ENCODE data around the gene GORAB. TPM values are rescaled to one million over a fixed set of nuclear protein-coding genes. Genes with fewer than 3 reads are reported as not detected.

GORAB gene
- polyA plus RNA-seq, 1 donor from 2014 or later = 17.8 TPM

- H4K20me1 ChIP-seq (ENCODE audit: insufficient read depth) = no peaks in the 10 kb centered on the region
- H3K9me3 ChIP-seq (ENCODE audit: low read length) = no peaks in the 10 kb centered on the region
- H3K9ac ChIP-seq (ENCODE audit: low read length) = no peak overlapping the region
- H3K4me3 ChIP-seq (ENCODE audit: low read length) = no peak overlapping the region
- no peaks in the 10 kb centered on the region for H3K36me3 ChIP-seq (ENCODE audit: insufficient read depth, low read length)
- no peak overlapping the region for H2AFZ ChIP-seq (ENCODE audit: low read depth, low read length)
- H3F3A ChIP-seq (ENCODE audit: insufficient read depth, low read length, poor library complexity, severe bottlenecking) = no peaks in the 10 kb centered on the region
- no peaks in the 10 kb centered on the region for H3K9me2 ChIP-seq (ENCODE audit: insufficient read depth, low read length)
- H3K4me2 ChIP-seq (ENCODE audit: low read length) = no peak overlapping the region
- no peaks in the 10 kb centered on the region for H3K79me2 ChIP-seq (replicated peaks; ENCODE audit: insufficient read depth, low read length)
- no peak for TF ChIP-seq POLR2AphosphoS5 (IDR thresholded peaks at IDR 0.05)
- no peak overlapping the region for H3K27ac ChIP-seq (ENCODE audit: low read length)
- no peaks in the 10 kb centered on the region for H3K27me3 ChIP-seq (ENCODE audit: insufficient read depth, low read depth, low read length)
Observed at GRCh38 chr1:170560681-170561285, 28.8 kb downstream of the GORAB start.

DNA sequence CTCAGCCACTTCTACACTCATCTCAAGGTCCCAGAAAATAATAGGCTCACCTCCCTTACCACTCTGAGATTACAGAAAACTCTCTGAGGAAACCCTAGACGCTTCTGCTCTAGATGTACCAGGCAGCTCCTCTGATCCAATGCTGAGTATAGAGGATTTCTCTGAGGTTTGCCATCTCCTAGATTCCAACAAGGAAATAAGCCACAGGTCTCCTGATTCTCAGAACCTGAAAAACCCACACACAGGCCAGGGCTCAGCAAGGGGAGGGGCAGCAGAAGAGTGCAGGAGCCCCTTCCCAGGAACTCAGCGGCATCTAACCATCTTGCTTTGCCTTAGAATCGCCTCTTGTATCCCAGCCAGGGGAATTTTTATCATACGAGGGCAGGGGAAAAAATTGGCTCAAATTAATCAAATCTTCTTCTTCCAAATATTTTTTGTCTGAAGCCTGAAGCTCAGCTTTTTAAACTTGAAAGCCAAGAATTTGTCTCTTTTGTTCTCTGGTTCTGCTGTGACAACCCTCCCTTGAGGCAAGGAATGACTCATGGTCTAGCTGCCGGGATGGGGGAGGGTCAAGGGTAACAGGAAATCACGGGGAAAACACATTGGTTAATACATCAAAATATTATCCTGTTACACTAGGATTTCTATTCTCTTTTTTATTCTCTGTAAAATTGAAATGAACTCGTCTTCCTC is 30.8 kb downstream of the GORAB start:
- no peak overlapping the region for H3K9ac ChIP-seq (ENCODE audit: low read length)

More for the DNA sequence above, 30.8 kb downstream of the GORAB start:
- no peaks in the 10 kb centered on the region for H3K36me3 ChIP-seq (ENCODE audit: insufficient read depth, low read length)
- no peak overlapping the region for H3K4me3 ChIP-seq (ENCODE audit: low read length)
- H4K20me1 ChIP-seq (ENCODE audit: insufficient read depth) = no peaks in the 10 kb centered on the region
- H3K79me2 ChIP-seq (replicated peaks; ENCODE audit: insufficient read depth, low read length) = no peaks in the 10 kb centered on the region
- H3K27me3 ChIP-seq (ENCODE audit: insufficient read depth, low read depth, low read length) = no peaks in the 10 kb centered on the region
- no peak overlapping the region for H3K27ac ChIP-seq (ENCODE audit: low read length)
- no peaks in the 10 kb centered on the region for H3K9me2 ChIP-seq (ENCODE audit: insufficient read depth, low read length)
- TF ChIP-seq REST (IDR thresholded peaks at IDR 0.05; ENCODE audit: borderline replicate concordance) = no peak
- no peak for TF ChIP-seq MXI1 (conservative IDR thresholded peaks at IDR 0.05; ENCODE audit: poor library complexity, severe bottlenecking)
- TF ChIP-seq SMC3 (conservative IDR thresholded peaks at IDR 0.05; ENCODE audit: poor library complexity) = no peak
- TF ChIP-seq EZH2 (IDR thresholded peaks at IDR 0.05; ENCODE audit: borderline replicate concordance, insufficient read depth, low read length, poor library complexity, severe bottlenecking) = no peak
- TF ChIP-seq, protein P1, sequence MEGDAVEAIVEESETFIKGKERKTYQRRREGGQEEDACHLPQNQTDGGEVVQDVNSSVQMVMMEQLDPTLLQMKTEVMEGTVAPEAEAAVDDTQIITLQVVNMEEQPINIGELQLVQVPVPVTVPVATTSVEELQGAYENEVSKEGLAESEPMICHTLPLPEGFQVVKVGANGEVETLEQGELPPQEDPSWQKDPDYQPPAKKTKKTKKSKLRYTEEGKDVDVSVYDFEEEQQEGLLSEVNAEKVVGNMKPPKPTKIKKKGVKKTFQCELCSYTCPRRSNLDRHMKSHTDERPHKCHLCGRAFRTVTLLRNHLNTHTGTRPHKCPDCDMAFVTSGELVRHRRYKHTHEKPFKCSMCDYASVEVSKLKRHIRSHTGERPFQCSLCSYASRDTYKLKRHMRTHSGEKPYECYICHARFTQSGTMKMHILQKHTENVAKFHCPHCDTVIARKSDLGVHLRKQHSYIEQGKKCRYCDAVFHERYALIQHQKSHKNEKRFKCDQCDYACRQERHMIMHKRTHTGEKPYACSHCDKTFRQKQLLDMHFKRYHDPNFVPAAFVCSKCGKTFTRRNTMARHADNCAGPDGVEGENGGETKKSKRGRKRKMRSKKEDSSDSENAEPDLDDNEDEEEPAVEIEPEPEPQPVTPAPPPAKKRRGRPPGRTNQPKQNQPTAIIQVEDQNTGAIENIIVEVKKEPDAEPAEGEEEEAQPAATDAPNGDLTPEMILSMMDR (IDR thresholded peaks at IDR 0.05; ENCODE audit: poor library complexity, severe bottlenecking) = no peak
- no peak for TF ChIP-seq TAF1 (IDR thresholded peaks at IDR 0.05; ENCODE audit: low read depth)
- TF ChIP-seq RAD21 (conservative IDR thresholded peaks at IDR 0.05) = no peak
- no peak for TF ChIP-seq EP300 (conservative IDR thresholded peaks at IDR 0.05; ENCODE audit: poor library complexity, severe bottlenecking)
- TF ChIP-seq POLR2AphosphoS5 (IDR thresholded peaks at IDR 0.05) = no peak
- no peaks in the 10 kb centered on the region for H3K9me3 ChIP-seq (ENCODE audit: low read length)
- no peaks in the 10 kb centered on the region for H3F3A ChIP-seq (ENCODE audit: insufficient read depth, low read length, poor library complexity, severe bottlenecking)
- H2AFZ ChIP-seq (ENCODE audit: low read depth, low read length) = no peak overlapping the region
- H3K4me2 ChIP-seq (ENCODE audit: low read length) = no peak overlapping the region
